Activated CD8-positive, alpha-beta memory T cell treated with anti-CD3 and anti-CD28 coated beads, Interleukin-2, amount 50 U/mL, for 1 hour (primary cell): ENCODE data around the gene TREM2.
"Not testable (repeated sequence)": the region's sequence is repeated elsewhere in the genome, so short reads cannot be mapped to it uniquely, and the experiment has no call there.

Experiments
- DNase-seq: peaks from one replicate; pipeline ENCODE4 v3.0.0-alpha.2; 2020; ENCODE audit errors: extremely low read depth

Gene TREM2

GRCh38 chr6:41155132-41155805, 7.6 kb downstream of the TREM2 start:
- no peak for DNase-seq

- DNase-seq = no peak
Observed at GRCh38 chr6:41153992-41154625, 8.8 kb downstream of the TREM2 start, which contains the start of gene TREML1. TSS of gene TREML1 (minus strand) at chr6:41154347. CDS start at chr6:41154288, 59 bp downstream.

GRCh38 chr6:41153451-41153850, 9.5 kb downstream of the TREM2 start:
- no peak for DNase-seq

GRCh38 chr6:41150671-41151070, 12.2 kb downstream of the TREM2 start:
- no peak for DNase-seq

- no peak for DNase-seq
Observed at GRCh38 chr6:41147917-41148316, 15.0 kb downstream of the TREM2 start.

- DNase-seq = no peak
Observed at GRCh38 chr6:41136911-41137310, 26.0 kb downstream of the TREM2 start.

- no peak for DNase-seq
Observed at GRCh38 chr6:41135062-41135832, 27.7 kb downstream of the TREM2 start.

- no peak for DNase-seq
Observed at GRCh38 chr6:41132254-41132653, 30.7 kb downstream of the TREM2 start.

GRCh38 chr6:41125282-41125681, 37.6 kb downstream of the TREM2 start:
- DNase-seq = no peak

- DNase-seq = no peak
Observed at GRCh38 chr6:41122918-41123317, 40.0 kb downstream of the TREM2 start.

- DNase-seq = no peak
Observed at GRCh38 chr6:41122373-41122772, 40.5 kb downstream of the TREM2 start.

GRCh38 chr6:41120058-41120457, 42.9 kb downstream of the TREM2 start:
- DNase-seq = no peak

GRCh38 chr6:41119508-41119907, 43.4 kb downstream of the TREM2 start:
- no peak for DNase-seq

GRCh38 chr6:41115027-41115426, 47.9 kb downstream of the TREM2 start:
- DNase-seq = not testable (repeated sequence)

- no peak for DNase-seq
Observed at GRCh38 chr6:41111017-41111416, 51.9 kb downstream of the TREM2 start.
